ENCODE data around the gene FGF5.

Gene FGF5

GRCh38 chr4:80340036-80340435 lies 73.6 kb downstream of the FGF5 start:
- DNase-seq (no peak), ATAC-seq (no peak)
